Fibroblast of mammary gland (primary cell): Measurements from ENCODE around the gene PRR23C.

Experiments used
- DNase-seq: peaks from one replicate; pipeline ENCODE4 v3.0.0-alpha.2; 2010; ENCODE audit warnings: low read depth
- H3K4me3 ChIP-seq: 2 replicates; pipeline ENCODE4 v1.5.1; 2011; ENCODE audit warnings: low read depth, mild to moderate bottlenecking, low read length, moderate library complexity; ENCODE audit not compliant: control insufficient read depth
- TF ChIP-seq, protein P1 (sequence below): conservative IDR thresholded peaks from 2 replicates; pipeline ENCODE4 v1.5.1; 2011; ENCODE audit warnings: low read depth, low read length, inconsistent platforms; ENCODE audit not compliant: control insufficient read depth, insufficient read depth

PRR23C gene

DNA sequence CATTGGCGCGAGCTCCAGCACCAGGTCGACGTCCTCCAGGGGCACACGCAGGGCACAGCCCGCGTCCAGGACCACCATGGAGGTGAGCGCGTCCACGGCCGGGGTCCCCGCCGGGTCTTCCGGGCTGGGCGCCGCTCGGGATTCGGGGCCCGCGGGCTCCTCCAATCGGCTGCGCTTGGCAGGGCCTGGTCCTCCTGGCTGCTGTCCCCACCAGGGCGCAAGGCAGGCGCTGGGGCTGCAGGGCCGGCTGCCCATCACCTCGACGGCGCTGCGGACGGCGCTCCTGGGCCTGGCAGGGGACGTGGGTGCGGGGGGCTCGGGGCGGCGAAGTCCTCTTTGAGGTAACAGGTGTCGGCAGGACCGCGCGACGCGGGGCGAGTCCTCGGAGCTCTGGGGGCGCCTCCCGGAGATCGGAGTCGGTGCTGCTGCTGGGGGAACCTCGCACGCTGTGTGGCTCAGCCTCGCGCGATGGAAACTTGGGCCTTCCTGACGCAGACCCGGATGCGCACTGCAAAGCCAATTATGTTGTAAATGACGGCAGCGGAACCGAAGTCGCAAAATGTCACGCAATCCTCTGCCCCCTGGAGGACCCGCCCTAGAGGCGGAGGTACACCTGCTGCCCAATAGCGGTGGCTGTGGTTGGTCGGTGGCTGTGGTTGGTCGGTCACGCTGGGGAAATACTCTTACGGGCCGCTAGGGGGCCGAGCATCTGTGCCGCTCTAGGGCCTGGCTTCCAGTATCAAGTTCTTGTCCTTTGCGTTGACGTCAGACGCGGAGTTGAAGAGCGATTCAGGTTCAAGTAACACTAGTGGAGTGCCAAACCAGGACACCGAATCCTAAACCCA, at the start of gene PRR23C:
PRR23C (minus strand) TSS at position 527 of the 845 bp plus-strand sequence; CDS start at position 255, 272 bp downstream.
- TF ChIP-seq, protein P1, sequence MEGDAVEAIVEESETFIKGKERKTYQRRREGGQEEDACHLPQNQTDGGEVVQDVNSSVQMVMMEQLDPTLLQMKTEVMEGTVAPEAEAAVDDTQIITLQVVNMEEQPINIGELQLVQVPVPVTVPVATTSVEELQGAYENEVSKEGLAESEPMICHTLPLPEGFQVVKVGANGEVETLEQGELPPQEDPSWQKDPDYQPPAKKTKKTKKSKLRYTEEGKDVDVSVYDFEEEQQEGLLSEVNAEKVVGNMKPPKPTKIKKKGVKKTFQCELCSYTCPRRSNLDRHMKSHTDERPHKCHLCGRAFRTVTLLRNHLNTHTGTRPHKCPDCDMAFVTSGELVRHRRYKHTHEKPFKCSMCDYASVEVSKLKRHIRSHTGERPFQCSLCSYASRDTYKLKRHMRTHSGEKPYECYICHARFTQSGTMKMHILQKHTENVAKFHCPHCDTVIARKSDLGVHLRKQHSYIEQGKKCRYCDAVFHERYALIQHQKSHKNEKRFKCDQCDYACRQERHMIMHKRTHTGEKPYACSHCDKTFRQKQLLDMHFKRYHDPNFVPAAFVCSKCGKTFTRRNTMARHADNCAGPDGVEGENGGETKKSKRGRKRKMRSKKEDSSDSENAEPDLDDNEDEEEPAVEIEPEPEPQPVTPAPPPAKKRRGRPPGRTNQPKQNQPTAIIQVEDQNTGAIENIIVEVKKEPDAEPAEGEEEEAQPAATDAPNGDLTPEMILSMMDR: no peak
- H3K4me3 ChIP-seq: no peak within 1 kb of the TSS
- DNase-seq: no peak

DNA sequence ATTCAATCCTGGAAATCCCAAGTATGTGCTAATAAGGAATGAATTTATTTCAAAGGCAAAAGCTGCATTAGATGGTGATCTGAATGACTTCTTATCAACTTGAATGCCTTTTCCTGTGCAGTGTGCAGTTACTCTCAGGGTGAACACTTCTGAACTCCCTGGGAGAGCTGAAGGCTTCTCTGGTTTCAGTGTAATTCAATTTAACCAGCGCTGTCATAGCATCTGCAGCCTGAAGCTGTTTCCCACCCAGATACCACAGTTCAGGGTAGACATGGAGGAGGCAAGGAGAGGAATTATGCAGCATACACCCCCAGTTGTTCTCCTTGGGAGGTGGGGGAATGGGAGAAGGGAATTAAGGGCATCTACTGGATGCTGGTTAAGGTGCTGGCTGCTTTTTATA, 49.1 kb upstream of the PRR23C start:
- H3K4me3 ChIP-seq: no peak overlapping the region
- DNase-seq: no peak
- TF ChIP-seq, protein P1: no peak

- no peak for DNase-seq
- TF ChIP-seq, protein P1: no peak
- H3K4me3 ChIP-seq: no peak overlapping the region
These were observed 44.0 kb upstream of the PRR23C start for GRCh38 chr3:139088462-139089324.

- TF ChIP-seq, protein P1: no peak
- no peak for DNase-seq
- no peak overlapping the region for H3K4me3 ChIP-seq
These were observed 42.9 kb upstream of the PRR23C start for GRCh38 chr3:139087621-139088020.

GRCh38 chr3:139084176-139084575, 39.5 kb upstream of the PRR23C start:
- TF ChIP-seq, protein P1: no peak
- H3K4me3 ChIP-seq: no peak overlapping the region
- no peak for DNase-seq

GRCh38 chr3:139074565-139075115, 29.9 kb upstream of the PRR23C start:
- DNase-seq: no peak
- TF ChIP-seq, protein P1: no peak
- no peak overlapping the region for H3K4me3 ChIP-seq
